Stimulated activated CD4-positive, alpha-beta T cell treated with anti-CD3 and anti-CD28 coated beads, Interleukin-1b, Interleukin-23, amount 100 ng/mL, for 4 hours (primary cell): ENCODE data around the gene BMPR1A.
"Not testable (repeated sequence)": the region's sequence is repeated elsewhere in the genome, so short reads cannot be mapped to it uniquely, and the experiment has no call there.

Source experiments
- DNase-seq, 2 donors: peaks; one replicate each; pipeline ENCODE4 v3.0.0-alpha.2; 2020; ENCODE audit warnings: low read depth in 2 of 2

The BMPR1A gene

GRCh38 chr10:86730227-86730626 lies 26.2 kb upstream of the BMPR1A start:
- DNase-seq: no peak

- DNase-seq: no peak
These were observed 23.6 kb upstream of the BMPR1A start for GRCh38 chr10:86732771-86733170.

GRCh38 chr10:86733260-86733671 lies 23.2 kb upstream of the BMPR1A start:
- DNase-seq: no peak

- DNase-seq: no peak
These were observed 22.0 kb upstream of the BMPR1A start for GRCh38 chr10:86734207-86734988.

- not testable (repeated sequence) for DNase-seq
These were observed 21.1 kb upstream of the BMPR1A start for GRCh38 chr10:86735278-86735677.

GRCh38 chr10:86742230-86742629 lies 14.2 kb upstream of the BMPR1A start:
- DNase-seq: no peak

GRCh38 chr10:86744067-86744725 lies 12.2 kb upstream of the BMPR1A start:
- DNase-seq: no peak

- no peak for DNase-seq
These were observed 8.4 kb upstream of the BMPR1A start for GRCh38 chr10:86747796-86748581.

- no peak for DNase-seq
These were observed 6.6 kb upstream of the BMPR1A start for GRCh38 chr10:86749854-86750253.

- no peak for DNase-seq
These were observed 4.9 kb upstream of the BMPR1A start for GRCh38 chr10:86751477-86751876.

GRCh38 chr10:86752311-86752710 lies 4.1 kb upstream of the BMPR1A start:
- DNase-seq: no peak

GRCh38 chr10:86753051-86753450 lies 3.4 kb upstream of the BMPR1A start:
- DNase-seq: no peak

- no peak for DNase-seq
These were observed 2.6 kb upstream of the BMPR1A start for GRCh38 chr10:86753638-86754434.

GRCh38 chr10:86755454-86755739 lies 1.0 kb upstream of the BMPR1A start:
- no peak for DNase-seq

GRCh38 chr10:86755740-86756510 lies 494 bp upstream of the BMPR1A start:
- DNase-seq: peak; percentile 85 to 92

GRCh38 chr10:86757113-86757972 lies 924 bp downstream of the BMPR1A start:
- DNase-seq: peak in 1 of 2 donors; percentile 7

GRCh38 chr10:86758189-86759072 lies 2.0 kb downstream of the BMPR1A start:
- DNase-seq: no peak

- no peak for DNase-seq
These were observed 2.8 kb downstream of the BMPR1A start for GRCh38 chr10:86759073-86759672.

- DNase-seq: no peak
These were observed 7.0 kb downstream of the BMPR1A start for GRCh38 chr10:86763404-86763803.
